H1 (cell line): Measurements from ENCODE around the gene ELOVL1.

Experiments
- ATF3 ChIP-seq: IDR thresholded peaks from 2 replicates; pipeline ENCODE4 v1.6.1; 2011; ENCODE audit warnings: low read depth, mild to moderate bottlenecking, low read length; ENCODE audit not compliant: insufficient read depth
- CHD7 ChIP-seq: fragments of 300-600 bp; sonication (generic); IDR thresholded peaks from 2 replicates; pipeline ENCODE4 v1.7.1; 2012; ENCODE audit warnings: low read length, moderate library complexity, mild to moderate bottlenecking, inconsistent platforms; ENCODE audit not compliant: insufficient replicate concordance
- POLR2A ChIP-seq, 2 experiments: IDR thresholded peaks; 1 replicate in 1 of 2; 2 replicates in 1 of 2; pipeline ENCODE4 v1.6.1; 2011; ENCODE audit warnings: low read depth in 2 of 2, low read length in 2 of 2, mild to moderate bottlenecking in 2 of 2; ENCODE audit errors: control extremely low read depth in 1 of 2
- SP2 ChIP-seq: IDR thresholded peaks from 2 replicates; pipeline ENCODE4 v1.6.1; 2012; ENCODE audit warnings: mild to moderate bottlenecking, low read length, inconsistent platforms

DNA sequence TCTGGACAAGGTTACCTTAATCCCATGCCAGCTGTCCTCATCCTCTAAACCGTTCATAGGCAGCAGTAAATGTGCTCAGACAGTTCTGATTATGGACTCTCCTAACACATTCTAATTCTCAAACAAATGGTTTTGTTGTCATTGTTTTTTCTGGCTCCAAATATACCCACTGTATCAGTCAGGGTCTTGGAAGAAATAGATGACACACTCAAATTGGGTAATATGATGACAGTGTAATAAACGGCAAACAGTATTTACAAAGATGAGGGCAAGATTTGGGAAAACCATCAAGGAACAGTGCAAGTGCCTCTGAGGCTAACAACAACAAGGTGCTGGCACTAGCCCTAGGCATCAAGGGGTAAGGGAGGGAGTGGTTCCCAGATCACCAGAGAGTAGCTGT lies 13.3 kb downstream of the ELOVL1 start:
- TF ChIP-seq POLR2A (IDR thresholded peaks at IDR 0.05; ENCODE audit: control extremely low read depth in 1 of 2, low read depth in 2 of 2, low read length in 2 of 2) (no peak), CHD7 (no peak), SP2 (no peak), ATF3 (no peak)
